H1 (cell line): ENCODE measurements around the gene EEF2K. TPM values are rescaled to one million over a fixed set of nuclear protein-coding genes. Genes with fewer than 3 reads are reported as not detected.

Source experiments
- CEBPB ChIP-seq: IDR thresholded peaks from 2 replicates; pipeline ENCODE4 v1.6.1; 2012; ENCODE audit warnings: low read depth, low read length
- CREB1 ChIP-seq: IDR thresholded peaks from 2 replicates; pipeline ENCODE4 v1.6.1; 2012; ENCODE audit warnings: inconsistent platforms
- EP300 ChIP-seq, 2 experiments: IDR thresholded peaks; 1 replicate in 1 of 2; 2 replicates in 1 of 2; pipeline ENCODE4 v1.6.1; 2011 to 2012; ENCODE audit warnings: low read depth in 2 of 2, low read length in 2 of 2, mild to moderate bottlenecking in 2 of 2, borderline replicate concordance in 1 of 2, inconsistent platforms in 1 of 2, moderate library complexity in 1 of 2
- EZH2 ChIP-seq: fragments of 200-600 bp; sonication (generic); IDR thresholded peaks from 2 replicates; pipeline ENCODE4 v1.7.1; 2012; ENCODE audit warnings: low read depth, mild to moderate bottlenecking, moderate library complexity, low read length, inconsistent platforms; ENCODE audit not compliant: severe bottlenecking
- NANOG ChIP-seq: IDR thresholded peaks from 2 replicates; pipeline ENCODE4 v1.6.1; 2011; ENCODE audit warnings: low read length, low read depth, mild to moderate bottlenecking, inconsistent platforms; ENCODE audit not compliant: insufficient read depth, poor library complexity, severe bottlenecking
- polyA plus RNA-seq, 7 experiments: library from polyadenylated mRNA; depleted of rRNA in 3 of 7; stranded (reverse) in 5 of 7; unstranded in 2 of 7; fragments of >200 nt in 5 of 7; fragments of 200-250 nt in 2 of 7; gene quantifications; 1 replicate in 5 of 7; 2 replicates in 1 of 7; 4 replicates in 1 of 7; pipeline versions ENCODE4 v1.2.1 to v1.2.3, GENCODE V29; 2011 to 2013; ENCODE audit warnings: missing spikeins in 2 of 7, mixed read lengths in 2 of 7
- total RNA-seq: library from RNA; stranded (reverse); fragmentation: NEBNext Ultra II Directional; extraction: Animal tissue kit (Norgen Biotek cat#: 25700); gene quantifications from 2 replicates; pipeline ENCODE4 v1.2.1, GENCODE V29; 2021
- TF ChIP-seq, protein P1 (sequence below): fragments of 300-600 bp; sonication (generic); IDR thresholded peaks from 2 replicates; pipeline ENCODE4 v1.7.1; 2012; ENCODE audit warnings: low read length, moderate library complexity, mild to moderate bottlenecking, inconsistent platforms; ENCODE audit not compliant: insufficient replicate concordance
- TF ChIP-seq, protein P2 (sequence below), 3 experiments: IDR thresholded peaks; 1 replicate in 2 of 3; 2 replicates in 1 of 3; pipeline versions ENCODE4 v1.5.1 to v1.6.1; 2011; ENCODE audit warnings: low read length in 3 of 3, mild to moderate bottlenecking in 3 of 3, inconsistent platforms in 2 of 3, low read depth in 1 of 3, moderate library complexity in 1 of 3; ENCODE audit not compliant: insufficient read depth in 1 of 3; ENCODE audit errors: control extremely low read depth in 1 of 3

EEF2K gene
- total and polyA plus RNA-seq, 2 of the 8 experiments (the other 6 are each of a cell fraction or from before 2014, with no cell fraction given), result 14.9 to 30.2 TPM

DNA sequence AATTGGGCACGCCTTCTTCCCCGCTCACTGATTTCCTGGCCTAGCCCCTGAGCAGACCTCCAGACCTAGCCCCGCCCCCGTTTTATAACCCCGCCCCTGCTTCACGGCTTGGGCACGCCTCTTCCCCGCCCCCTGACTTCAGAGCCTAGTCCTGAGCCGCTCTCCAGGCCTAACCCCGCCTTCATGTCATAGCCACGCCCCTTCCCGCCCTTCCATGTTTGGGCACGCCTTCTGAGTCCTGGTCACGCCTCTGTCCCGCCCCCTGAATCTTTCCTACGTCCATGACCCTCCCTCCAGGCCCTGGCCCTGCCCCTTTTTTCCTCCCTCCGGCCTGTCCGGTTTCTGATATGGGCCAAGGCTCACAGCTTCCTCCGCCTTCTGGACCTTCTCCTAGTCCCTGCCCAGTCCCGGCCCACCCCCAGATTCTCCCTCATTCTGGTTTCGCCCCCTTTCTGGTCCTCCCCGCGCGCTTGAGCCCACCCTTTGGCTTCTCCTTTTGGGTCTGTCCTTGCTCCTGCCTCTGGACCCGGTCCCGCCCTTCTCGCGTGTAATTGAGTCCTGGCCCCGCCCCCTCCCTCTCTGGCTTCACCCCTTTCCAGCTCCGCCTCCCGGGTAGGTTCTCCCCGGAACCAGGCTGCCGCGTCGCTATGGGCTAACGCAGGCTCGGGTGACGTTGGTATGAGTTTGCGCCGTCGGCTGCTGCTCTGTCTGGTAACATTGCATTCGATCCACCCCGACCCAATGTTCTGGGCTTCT, 15.1 kb upstream of the EEF2K start (continued):
- TF ChIP-seq, protein P1, sequence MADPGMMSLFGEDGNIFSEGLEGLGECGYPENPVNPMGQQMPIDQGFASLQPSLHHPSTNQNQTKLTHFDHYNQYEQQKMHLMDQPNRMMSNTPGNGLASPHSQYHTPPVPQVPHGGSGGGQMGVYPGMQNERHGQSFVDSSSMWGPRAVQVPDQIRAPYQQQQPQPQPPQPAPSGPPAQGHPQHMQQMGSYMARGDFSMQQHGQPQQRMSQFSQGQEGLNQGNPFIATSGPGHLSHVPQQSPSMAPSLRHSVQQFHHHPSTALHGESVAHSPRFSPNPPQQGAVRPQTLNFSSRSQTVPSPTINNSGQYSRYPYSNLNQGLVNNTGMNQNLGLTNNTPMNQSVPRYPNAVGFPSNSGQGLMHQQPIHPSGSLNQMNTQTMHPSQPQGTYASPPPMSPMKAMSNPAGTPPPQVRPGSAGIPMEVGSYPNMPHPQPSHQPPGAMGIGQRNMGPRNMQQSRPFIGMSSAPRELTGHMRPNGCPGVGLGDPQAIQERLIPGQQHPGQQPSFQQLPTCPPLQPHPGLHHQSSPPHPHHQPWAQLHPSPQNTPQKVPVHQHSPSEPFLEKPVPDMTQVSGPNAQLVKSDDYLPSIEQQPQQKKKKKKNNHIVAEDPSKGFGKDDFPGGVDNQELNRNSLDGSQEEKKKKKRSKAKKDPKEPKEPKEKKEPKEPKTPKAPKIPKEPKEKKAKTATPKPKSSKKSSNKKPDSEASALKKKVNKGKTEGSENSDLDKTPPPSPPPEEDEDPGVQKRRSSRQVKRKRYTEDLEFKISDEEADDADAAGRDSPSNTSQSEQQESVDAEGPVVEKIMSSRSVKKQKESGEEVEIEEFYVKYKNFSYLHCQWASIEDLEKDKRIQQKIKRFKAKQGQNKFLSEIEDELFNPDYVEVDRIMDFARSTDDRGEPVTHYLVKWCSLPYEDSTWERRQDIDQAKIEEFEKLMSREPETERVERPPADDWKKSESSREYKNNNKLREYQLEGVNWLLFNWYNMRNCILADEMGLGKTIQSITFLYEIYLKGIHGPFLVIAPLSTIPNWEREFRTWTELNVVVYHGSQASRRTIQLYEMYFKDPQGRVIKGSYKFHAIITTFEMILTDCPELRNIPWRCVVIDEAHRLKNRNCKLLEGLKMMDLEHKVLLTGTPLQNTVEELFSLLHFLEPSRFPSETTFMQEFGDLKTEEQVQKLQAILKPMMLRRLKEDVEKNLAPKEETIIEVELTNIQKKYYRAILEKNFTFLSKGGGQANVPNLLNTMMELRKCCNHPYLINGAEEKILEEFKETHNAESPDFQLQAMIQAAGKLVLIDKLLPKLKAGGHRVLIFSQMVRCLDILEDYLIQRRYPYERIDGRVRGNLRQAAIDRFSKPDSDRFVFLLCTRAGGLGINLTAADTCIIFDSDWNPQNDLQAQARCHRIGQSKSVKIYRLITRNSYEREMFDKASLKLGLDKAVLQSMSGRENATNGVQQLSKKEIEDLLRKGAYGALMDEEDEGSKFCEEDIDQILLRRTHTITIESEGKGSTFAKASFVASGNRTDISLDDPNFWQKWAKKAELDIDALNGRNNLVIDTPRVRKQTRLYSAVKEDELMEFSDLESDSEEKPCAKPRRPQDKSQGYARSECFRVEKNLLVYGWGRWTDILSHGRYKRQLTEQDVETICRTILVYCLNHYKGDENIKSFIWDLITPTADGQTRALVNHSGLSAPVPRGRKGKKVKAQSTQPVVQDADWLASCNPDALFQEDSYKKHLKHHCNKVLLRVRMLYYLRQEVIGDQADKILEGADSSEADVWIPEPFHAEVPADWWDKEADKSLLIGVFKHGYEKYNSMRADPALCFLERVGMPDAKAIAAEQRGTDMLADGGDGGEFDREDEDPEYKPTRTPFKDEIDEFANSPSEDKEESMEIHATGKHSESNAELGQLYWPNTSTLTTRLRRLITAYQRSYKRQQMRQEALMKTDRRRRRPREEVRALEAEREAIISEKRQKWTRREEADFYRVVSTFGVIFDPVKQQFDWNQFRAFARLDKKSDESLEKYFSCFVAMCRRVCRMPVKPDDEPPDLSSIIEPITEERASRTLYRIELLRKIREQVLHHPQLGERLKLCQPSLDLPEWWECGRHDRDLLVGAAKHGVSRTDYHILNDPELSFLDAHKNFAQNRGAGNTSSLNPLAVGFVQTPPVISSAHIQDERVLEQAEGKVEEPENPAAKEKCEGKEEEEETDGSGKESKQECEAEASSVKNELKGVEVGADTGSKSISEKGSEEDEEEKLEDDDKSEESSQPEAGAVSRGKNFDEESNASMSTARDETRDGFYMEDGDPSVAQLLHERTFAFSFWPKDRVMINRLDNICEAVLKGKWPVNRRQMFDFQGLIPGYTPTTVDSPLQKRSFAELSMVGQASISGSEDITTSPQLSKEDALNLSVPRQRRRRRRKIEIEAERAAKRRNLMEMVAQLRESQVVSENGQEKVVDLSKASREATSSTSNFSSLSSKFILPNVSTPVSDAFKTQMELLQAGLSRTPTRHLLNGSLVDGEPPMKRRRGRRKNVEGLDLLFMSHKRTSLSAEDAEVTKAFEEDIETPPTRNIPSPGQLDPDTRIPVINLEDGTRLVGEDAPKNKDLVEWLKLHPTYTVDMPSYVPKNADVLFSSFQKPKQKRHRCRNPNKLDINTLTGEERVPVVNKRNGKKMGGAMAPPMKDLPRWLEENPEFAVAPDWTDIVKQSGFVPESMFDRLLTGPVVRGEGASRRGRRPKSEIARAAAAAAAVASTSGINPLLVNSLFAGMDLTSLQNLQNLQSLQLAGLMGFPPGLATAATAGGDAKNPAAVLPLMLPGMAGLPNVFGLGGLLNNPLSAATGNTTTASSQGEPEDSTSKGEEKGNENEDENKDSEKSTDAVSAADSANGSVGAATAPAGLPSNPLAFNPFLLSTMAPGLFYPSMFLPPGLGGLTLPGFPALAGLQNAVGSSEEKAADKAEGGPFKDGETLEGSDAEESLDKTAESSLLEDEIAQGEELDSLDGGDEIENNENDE, result no peak
- TF ChIP-seq, protein P2, sequence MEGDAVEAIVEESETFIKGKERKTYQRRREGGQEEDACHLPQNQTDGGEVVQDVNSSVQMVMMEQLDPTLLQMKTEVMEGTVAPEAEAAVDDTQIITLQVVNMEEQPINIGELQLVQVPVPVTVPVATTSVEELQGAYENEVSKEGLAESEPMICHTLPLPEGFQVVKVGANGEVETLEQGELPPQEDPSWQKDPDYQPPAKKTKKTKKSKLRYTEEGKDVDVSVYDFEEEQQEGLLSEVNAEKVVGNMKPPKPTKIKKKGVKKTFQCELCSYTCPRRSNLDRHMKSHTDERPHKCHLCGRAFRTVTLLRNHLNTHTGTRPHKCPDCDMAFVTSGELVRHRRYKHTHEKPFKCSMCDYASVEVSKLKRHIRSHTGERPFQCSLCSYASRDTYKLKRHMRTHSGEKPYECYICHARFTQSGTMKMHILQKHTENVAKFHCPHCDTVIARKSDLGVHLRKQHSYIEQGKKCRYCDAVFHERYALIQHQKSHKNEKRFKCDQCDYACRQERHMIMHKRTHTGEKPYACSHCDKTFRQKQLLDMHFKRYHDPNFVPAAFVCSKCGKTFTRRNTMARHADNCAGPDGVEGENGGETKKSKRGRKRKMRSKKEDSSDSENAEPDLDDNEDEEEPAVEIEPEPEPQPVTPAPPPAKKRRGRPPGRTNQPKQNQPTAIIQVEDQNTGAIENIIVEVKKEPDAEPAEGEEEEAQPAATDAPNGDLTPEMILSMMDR (IDR thresholded peaks at IDR 0.05; ENCODE audit: control extremely low read depth in 1 of 3, insufficient read depth in 1 of 3, low read depth in 1 of 3, low read length in 3 of 3), result no peak
- no peak for TF ChIP-seq NANOG
- TF ChIP-seq CREB1, result peak; percentile 86
- no peak for TF ChIP-seq EZH2
- no peak for TF ChIP-seq CEBPB
- no peak for TF ChIP-seq EP300 (IDR thresholded peaks at IDR 0.05; ENCODE audit: borderline replicate concordance in 1 of 2, low read depth in 2 of 2, low read length in 2 of 2)
